Fibroblast of villous mesenchyme (primary cell): ENCODE data around the gene CCDC142. TPM values are rescaled to one million over a fixed set of nuclear protein-coding genes. Genes with fewer than 3 reads are reported as not detected.
"Not testable (repeated sequence)": the region's sequence is repeated elsewhere in the genome, so short reads cannot be mapped to it uniquely, and the experiment has no call there.

Source experiments
- DNase-seq: peaks from one replicate; pipeline ENCODE4 v3.0.0-alpha.2; 2010; ENCODE audit warnings: low read depth
- H3K4me3 ChIP-seq: 2 replicates; pipeline ENCODE4 v1.5.1; 2011; ENCODE audit warnings: low read depth, mild to moderate bottlenecking, low read length
- CTCF ChIP-seq: IDR thresholded peaks from 2 replicates; pipeline ENCODE4 v1.5.1; 2012; ENCODE audit warnings: low read depth, mild to moderate bottlenecking, low read length; ENCODE audit not compliant: insufficient read depth
- total RNA-seq: library from RNA; depleted of rRNA; stranded (reverse); fragments of >200 nt; gene quantifications from 2 replicates; pipeline ENCODE4 v1.2.3, GENCODE V29; 2012

The CCDC142 gene
- total RNA-seq, 1 donor: 27.2 TPM

- no peak for DNase-seq
- H3K4me3 ChIP-seq: no peak overlapping the region
- no peak for TF ChIP-seq CTCF
These were observed 3.3 kb upstream of the CCDC142 start for GRCh38 chr2:74486141-74486540.

- DNase-seq: not testable (repeated sequence)
- peak overlapping the region; percentile 99 for H3K4me3 ChIP-seq
These were observed 922 bp upstream of the CCDC142 start for GRCh38 chr2:74483675-74484164.

GRCh38 chr2:74481961-74482800 is 617 bp downstream of the CCDC142 start:
- peak overlapping the region; percentile 99 for H3K4me3 ChIP-seq
- peak; percentile 33 for DNase-seq
- no peak for TF ChIP-seq CTCF

- peak overlapping the region; percentile 99 for H3K4me3 ChIP-seq
- no peak for TF ChIP-seq CTCF
- DNase-seq: no peak
These were observed 1.4 kb downstream of the CCDC142 start for GRCh38 chr2:74481431-74481830.

- no peak for DNase-seq
- no peak overlapping the region for H3K4me3 ChIP-seq
- TF ChIP-seq CTCF: peak; percentile 32
These were observed 7.9 kb downstream of the CCDC142 start for GRCh38 chr2:74474899-74475298.

GRCh38 chr2:74474481-74474880 is 8.3 kb downstream of the CCDC142 start:
- TF ChIP-seq CTCF: no peak
- H3K4me3 ChIP-seq: no peak overlapping the region
- no peak for DNase-seq

GRCh38 chr2:74472945-74473258 is 9.9 kb downstream of the CCDC142 start:
- DNase-seq: no peak
- no peak for TF ChIP-seq CTCF
- peak overlapping the region; percentile 68 for H3K4me3 ChIP-seq
